ENCODE data around the gene KAZN.

The KAZN gene

DNA sequence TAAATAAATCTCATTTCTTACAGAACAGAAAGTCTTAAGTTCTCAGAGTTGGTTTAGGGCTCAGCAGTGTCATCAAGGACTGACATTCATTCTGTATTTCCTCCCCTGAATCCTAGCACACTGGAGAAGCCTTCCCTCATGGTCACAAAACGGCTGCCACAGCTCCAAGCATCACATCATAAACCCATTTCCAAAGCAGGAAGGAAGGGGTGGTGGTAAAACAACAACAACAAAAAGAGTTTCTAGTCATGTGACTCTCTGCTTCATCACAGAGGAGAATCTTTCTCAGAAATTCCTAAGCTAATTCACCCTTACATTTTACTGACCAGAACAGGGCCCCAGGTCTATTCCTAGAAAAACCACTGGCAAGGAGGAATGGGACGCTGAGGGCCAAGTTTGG is 210.3 kb downstream of the KAZN start:
- no peak for DNase-seq

DNA sequence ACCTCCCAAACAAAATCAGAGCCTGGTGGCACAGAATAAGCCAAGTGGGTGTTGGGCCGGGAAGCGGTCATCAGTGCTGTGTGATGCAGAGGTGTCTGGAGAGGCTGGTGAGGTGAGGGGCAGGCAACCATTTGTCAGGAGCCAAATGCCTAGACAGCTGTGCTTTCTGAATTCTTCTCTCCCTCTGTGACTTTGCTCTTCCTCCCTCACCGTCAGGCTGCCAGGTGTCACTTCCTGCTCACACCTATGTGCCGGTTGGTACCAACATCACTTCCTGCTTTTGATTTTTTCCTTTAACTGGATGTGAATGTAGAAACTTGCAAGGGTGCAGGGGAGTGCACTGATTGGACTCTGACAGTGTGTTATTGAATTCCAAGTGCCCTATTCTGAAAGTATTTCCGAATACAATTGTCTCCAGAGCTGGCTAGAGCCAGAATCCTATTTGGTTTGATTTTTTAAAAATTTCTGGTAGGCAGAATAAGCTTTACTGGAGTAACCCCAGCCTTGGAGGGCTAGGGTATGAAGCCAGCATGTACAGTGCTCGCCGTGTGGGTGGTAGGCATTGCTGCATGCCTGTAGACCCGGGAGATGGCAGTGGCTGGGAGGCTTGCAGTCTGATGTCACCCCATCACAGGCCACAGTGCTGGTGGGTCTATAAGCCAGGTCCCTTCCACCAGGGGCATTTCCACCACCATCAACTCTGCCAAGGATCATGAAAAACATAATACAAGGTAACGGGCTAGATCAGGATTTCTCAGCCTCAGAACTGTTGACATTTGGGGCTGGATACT is 210.9 kb downstream of the KAZN start:
- no peak for DNase-seq

DNA sequence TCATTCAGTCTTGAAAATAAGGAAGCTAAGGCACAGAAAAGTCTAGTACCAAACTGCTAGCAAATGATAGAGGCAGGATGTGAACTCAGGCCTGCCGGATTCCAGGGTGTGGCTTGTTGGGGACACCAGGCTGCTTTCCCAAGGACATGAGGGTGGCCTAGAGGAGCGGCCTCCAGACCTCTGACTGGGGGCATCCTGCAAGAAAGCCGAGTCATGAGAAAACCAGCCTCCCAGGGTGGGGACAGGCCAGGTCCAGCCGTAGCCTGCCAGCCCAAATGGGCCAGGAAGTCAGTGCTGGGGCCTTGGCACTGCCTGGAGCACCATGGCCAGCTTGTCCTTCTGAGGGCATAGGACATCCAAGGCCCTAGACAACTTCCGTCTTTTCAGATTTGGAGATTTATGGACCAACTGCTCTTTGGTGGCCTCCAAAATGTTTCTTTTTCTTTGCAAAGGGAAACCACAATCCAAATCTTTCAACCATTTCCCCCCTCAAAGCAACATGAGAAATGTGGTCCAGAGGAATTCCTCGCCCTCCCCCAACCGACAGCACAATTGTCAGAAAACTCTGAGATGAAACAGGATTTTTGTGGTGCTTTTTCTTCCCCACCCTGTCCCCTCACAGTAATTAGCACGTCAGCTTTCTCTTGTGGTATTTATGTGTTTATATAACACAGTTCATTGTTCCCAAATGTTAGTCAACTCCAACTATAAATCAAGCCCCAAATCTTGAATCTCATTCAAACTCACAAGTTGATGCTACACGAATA is 212.3 kb downstream of the KAZN start:
- no peak for DNase-seq

DNA sequence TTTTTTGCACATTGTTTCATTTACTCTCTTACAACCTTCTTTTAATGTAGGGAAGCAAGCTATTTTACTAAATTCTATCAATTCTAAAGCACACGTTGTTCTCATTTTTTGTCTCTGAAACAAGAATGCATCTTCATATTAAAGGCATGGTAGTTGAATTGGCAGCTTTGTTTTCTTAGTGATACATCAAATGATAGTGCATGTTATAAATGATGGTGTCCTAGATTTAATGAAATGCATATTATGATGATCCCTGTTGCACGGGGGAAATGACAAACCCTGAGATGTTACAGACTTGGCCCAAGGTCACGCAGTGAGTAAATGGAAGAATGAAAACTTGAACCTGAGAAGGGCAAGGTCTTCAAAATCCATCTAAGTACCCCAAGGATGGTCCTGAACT is 213.1 kb downstream of the KAZN start:
- no peak for DNase-seq

DNA sequence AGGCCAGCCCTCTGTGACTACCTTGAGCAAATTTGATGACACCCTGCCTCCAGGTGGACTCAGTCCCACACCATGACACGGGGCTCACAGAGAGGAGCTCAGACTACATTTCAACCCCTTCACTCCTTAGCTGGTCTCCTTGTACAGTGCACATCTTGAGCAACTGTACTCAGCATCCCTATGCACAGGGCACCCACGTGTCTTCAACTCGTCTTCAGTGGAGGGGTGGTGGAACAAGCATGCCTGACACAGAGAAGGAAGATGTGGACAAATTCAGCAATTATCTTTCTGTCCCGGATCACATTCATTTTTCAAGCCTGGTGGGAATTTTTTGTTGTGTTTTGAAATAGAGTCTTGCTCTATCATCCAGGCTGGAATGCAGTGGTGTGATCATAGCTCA is 213.7 kb downstream of the KAZN start:
- no peak for DNase-seq

DNA sequence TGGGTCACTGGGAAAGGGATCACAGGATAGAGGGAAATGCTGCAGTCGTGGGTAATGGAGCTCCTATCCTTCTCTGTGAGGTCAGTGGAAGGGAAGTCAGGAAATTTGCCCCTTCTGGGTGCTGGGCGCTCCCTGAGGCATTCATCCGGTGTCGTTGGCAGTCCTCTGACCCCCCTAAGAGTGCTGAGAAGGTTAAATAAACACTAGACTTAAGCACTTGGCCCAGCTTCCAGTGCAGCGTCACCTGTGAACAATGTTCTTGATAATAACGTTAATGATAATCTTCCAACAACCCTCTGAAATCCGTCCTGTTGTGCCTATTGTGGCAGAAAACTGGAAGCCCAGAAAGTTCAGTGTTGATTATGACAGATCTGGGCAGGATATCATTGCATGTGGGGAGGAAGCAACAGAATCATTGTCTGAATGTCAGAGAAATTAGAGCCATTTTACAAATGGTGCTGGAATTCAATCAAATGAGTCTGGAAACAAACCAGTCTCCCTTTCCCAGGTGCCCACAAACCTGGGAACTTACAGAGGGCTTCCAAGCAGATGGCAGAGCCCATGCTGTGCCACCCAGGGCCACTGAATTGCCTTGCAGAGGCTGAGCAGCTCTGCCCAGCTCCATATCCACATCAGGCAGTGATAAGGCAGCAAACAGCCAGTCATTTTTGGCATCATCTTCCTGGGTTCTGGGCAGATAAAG is 216.8 kb downstream of the KAZN start:
- DNase-seq = no peak

DNA sequence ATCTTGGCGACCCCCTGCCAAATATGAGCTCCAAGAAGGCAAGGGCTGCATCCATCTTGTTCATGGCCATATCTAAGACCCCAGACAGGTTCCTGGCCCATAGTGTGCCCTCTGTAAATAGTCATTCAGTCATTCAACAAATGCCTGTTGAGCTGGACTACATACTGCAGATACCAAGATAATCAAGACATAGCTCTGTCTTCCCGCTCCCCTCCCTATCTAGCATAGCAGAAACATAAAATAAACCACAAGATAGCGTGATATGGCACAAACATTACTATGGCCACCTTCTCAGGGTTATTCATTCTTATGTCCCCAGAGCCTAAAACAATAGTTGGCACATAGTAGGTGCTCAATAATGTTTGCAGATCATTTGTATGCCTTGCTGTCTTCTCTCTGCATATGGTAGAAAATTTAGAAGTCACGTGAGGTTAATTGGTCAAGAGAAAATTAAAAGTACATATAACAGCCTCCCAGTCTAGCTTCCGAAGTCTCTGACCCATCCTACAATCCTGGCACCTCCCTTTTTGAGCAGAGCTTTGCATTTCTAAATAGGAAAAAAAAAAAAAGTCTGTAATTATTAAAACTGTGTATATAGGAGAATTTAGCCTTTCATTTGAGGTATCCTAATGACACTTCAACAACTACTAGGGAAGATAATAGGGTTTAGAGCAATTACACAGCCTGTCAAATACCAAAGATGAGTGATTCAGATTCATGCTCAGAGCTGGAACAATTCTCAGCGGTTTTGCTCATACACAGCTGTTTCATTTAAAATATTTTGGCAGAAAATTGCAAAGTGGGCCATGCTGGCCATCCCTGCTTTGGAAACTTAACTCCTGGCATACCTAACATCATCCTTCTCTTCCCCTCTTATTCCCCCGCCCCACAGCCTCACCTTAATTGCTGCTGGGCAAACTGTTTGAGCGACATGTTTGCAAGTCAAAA is 219.0 kb downstream of the KAZN start:
- DNase-seq = no peak

DNA sequence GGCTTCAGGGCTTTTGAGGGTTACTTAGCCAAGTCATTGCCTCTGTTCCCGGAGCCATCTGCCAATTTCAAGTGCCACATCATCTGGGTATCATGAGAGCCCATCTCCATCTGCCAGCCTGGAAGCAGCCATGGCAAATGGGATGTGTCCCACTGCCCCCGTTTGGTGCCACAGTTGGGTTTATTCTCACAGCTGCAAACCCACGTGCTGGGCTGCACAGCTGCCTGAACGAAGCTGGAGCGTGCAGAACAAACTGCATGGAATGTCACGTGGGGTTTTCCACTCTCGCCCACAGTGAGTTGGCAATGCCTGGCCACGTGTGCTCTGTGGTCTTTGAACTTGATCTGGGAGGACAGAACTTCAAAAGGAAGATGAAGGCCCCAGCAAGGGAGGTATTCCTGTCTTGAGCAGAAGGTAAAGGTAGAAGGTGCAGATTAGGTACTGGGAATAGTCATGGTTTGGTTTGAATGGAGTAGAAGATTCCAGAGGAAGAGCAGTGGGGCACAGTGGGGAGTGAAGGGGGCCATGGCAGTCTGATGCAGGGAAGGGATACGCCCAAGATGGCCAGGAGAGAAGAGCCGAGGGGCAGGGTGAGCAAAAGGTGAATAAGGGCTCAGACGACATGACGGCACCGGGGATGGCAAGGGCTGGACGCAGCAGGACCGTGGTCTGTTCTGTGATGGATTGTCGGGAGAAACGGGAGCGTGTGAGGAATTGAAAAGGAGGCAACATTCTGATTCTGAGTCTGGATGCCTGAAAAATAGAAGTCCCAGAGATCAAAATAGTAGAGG is 222.0 kb downstream of the KAZN start:
- no peak for DNase-seq

DNA sequence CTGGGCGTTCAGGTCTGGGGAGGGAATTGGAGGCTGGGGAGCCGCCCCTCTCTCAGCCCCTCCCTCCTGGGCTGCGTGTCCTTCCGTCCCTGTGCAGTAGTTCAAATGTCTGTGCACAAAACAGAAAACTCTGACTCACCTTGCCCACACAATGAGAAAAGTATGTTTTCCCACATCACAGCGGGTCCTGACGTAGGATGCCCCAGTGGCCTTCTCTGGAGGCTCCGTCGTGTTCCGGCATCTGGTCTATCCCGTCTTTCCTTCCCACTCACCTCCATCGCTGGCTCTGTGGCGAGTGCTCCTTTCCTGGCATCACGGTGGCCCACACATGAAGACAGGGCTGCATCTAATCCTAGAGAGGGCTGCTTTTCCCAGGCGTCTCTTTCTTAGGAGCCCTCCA is 224.0 kb downstream of the KAZN start:
- no peak for DNase-seq

DNA sequence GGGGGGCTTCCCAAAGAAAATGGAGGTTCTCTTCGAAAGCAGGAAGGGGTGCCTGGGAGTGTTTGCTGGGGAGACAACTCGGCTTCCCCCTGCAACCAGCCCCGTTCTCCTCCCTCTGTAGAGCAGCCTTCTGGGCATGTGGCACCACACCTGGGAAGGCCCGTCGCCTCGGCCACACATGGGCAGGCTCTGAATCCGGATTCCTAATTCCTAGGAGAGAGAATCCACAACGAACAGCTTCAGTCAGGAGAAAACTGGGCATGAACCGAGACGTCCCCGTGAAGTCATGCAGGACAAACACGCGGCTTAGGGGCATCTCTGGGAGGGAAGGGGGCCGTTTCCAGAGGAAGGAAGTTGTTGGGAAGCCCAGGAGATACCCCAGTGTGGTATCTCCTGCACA is 224.5 kb downstream of the KAZN start:
- DNase-seq = no peak

DNA sequence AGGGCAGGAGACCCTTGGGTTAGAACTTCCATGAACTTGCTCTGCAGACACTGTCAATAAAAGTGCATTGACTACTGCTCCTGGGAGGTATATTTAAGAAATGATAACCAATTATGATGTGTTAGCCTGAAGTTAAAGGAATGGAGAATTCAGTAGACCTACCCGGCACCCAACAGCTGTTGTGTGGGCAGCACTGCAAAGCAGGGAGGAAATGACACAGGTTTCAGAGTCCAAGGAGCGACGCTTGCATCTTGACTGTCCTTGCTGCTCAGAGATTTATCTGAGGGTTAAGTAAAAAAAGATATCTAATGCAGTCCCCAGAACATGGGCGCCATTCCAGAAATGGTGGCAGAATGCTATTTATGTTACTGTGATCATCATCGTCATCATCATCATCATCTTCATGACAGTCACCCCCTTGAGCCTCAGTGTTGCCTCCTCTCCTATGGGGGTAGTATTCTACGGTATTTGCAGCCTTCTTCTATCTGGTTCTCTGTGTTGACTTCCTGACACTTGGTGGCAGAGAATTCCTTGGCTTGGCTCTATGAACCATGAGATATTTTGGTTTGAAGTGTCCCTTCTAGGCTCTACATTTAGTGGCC is 225.9 kb downstream of the KAZN start:
- DNase-seq = no peak

DNA sequence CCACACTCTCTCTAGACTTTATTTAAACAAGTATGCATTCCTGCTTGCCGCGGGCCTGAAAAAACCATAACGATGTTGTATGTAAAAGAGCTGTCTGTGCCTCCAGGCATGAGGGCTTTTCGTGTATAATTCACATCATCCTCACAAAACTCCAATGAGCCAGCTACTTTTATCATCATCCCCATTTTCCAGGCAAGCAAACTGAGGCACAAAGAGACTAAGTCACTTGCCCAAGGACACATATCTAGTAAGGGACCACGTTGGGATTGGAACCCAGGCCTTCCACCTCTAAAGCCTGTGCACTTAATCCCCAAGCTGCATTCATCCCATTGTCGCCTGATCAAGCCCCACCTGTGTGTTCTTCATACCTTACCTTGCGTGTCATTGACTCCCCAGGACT is 226.9 kb downstream of the KAZN start:
- no peak for DNase-seq

DNA sequence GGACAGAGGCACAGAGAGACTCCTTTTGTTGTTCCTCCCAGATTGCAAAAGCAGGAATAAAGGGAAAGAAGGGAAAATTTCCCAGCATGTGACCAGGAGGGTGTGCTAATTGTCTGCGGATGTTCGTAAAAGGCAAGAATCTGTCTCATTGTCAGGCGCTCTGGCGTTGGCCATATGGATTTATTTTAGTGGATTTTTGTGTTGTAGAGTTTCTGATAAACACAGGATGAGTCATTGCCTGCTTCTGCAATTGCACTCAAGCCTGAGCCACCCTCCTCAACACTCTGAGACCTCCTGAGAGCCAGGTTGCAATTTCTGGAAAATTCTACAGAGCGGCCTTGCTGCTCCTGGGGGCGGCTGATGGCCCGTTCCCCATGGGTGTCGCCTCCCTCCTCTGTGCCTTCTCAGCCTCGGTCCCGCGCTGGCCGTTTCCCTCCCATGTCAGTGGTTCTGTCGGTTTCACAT is 227.7 kb downstream of the KAZN start:
- no peak for DNase-seq

DNA sequence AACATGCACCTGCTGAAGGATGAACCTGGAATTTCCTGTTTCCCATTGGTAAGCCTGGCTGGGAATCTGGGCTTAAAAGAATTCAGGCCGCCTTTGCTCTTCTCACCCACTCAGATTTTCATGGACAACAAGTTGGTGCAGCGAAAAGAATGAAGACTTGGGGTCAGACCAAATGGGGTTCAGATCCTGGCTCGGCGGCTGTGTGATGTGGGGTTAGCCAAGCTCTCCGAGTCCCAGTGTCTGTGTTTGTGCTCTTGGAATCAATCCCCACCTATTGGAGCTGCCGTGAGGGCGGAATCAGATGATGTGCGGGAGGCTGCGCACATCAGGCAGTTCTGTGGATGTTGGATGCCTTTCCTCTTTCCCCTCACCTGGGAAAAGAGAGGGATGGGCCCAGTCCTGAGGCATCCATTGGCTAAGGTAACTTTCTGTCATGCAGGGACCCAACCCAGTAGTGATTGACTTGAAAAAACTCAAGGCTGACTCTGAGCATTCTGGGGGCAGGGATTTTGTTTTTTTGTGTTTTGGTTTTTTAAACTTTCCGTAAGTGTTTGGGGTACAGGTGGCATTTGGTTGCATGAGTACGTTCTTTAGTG is 228.3 kb downstream of the KAZN start:
- DNase-seq = no peak

DNA sequence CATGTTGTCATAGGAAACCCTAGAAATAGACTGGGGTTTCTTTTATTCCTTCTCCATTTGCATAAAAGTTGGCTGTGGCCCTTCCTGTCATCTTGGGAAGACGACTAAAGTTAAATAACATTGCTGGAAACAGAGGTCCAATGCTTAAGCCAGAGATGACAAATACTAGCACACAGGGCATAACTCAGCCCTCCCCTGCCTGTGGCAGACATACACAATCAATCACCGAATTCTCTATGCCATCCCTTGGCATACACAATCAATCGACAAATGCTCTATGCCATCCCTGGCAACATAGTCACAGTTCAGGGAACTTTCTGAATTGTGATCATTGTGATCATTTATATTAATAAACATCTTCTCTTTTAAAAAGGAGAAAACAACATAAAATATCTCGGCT is 229.4 kb downstream of the KAZN start:
- no peak for DNase-seq

DNA sequence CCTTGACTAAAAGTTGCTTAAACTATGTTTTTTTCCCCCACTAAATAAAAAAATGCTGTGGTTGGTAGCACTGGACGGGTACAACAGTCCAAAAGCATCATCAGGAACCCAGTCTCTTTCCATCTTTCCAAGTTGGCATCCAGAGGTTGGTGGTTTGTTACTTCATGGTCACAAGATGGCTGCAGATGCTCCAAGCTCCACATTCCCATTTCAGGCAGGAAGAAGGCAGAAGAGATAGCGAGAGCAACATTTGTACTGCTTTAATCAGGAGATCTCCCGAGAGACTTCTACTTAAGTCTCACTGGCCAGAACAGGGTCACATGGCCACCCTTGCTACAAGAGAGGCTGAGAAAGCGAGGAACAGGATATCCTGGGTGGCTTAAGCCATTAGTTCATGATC is 230.2 kb downstream of the KAZN start:
- no peak for DNase-seq

DNA sequence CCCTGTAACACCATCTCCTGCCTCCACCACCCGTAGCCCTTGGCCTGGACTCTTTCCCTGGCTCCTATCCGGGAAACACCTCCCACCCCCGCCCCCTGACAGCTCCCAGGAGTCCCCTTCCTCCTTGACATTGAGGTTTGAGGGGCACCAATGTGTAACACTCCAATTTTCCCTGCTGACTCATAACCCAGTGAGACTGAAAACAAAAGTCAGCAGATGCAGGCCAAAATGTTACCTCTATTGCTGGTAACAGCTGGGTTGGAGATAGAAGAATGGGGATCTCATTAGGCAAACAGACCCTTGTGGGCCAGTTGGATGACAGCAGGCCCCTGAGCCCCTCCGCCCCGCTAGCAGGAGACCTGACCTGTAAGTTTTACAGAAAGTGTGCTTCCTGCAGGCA is 237.2 kb downstream of the KAZN start:
- no peak for DNase-seq

DNA sequence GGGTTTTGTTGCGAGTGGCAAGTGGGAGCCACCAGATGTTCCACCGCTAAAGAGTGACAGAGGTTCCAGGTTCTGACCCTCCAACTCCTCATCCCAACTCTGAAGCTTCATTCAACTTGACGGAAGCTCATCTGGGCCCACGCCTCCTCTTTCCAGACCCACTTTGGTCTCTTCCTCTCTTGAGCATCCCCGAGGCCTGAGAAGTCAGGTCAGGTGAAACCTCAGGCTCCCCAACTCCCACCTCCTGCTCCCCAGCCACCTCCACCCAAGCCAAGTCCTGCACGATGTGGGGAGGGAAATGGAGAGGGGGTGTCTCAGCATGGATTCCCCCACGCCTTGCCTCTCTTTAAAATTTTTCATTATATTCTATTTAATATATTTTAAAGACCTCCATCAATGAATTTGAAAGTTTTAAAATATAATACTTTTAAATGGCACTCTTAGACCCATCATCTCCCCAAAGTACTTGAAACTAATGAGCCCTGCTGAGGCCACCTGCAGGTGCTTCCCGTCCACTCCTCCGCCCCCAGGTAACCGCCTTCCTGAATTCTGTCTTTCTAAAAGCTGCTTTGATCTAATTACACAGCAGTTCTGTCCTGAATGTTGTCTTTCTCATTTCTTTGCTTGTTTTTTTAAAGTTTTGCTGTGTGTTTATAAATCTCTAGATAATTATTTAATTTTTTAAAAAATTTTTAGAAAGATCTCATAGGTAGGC is 238.1 kb downstream of the KAZN start:
- no peak for DNase-seq

DNA sequence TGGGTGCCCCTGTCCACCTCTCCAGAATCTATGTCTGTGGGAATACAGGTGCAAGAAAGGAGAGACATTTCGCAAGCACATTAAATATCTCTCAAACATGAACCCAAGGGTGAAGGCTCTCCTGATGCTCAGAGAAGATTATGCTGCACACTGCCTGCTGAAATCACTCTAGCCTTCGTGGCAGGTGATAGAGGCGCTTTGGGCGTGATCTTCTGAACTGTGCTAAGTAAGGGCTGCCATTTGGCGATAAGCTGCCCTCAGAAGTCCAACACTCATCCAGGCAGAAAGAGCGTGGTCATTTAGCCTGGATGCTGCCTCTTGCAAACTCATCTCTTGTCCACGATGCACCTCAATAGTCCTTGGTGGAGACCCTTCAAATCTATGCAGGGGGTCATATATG is 241.9 kb downstream of the KAZN start:
- no peak for DNase-seq

DNA sequence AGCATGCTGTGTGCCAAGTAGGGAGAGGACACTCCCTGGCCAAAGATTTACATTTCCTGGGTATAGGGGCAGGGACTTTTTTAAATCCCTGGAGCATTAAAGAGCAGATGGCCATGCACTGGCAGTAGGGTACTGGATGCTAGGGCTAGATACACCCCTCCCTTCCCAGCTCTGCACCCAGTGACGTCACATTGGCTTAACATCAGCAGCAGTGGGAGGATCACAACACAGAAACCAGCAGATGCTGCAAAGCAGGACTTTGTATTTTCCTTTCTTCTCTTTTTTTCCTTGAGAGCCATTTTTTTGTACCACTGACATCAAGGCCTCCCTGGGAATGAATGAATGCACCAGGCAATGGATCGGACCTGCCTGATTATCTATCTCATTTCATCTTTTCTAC is 243.0 kb downstream of the KAZN start:
- no peak for DNase-seq
